Measurements from ENCODE around the gene TIMM8A.

DNA sequence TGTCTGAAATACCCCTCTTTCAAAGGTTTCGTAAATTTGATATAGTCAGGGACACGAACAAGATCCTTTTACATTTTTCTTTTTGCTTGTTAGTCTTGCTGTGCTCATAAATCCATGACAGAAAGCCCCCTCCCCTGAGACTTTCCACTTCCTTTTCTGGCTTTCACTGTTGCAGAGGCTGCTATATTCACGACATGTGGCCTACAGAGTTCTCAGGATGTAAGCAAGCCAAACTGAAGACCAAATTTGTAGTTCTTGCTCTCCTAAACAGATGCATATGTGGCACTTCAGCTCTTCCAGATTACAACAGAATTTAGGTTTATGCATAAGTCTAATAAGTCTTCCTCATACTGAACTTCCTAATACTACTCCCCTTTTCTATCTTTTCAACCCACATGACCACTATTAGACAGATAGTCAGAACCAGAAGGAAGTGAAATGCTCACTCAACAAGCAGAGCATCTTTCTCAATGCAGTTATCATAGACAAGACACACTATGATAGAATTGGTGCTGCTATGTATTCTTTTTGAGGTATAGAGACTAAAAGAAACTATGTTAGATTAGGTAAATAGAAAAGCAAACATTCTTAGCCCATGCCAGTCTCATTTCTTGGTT lies 22.5 kb upstream of the TIMM8A start:
- no peak for TF ChIP-seq POLR2A (IDR thresholded peaks at IDR 0.05)
- TF ChIP-seq, protein P1, sequence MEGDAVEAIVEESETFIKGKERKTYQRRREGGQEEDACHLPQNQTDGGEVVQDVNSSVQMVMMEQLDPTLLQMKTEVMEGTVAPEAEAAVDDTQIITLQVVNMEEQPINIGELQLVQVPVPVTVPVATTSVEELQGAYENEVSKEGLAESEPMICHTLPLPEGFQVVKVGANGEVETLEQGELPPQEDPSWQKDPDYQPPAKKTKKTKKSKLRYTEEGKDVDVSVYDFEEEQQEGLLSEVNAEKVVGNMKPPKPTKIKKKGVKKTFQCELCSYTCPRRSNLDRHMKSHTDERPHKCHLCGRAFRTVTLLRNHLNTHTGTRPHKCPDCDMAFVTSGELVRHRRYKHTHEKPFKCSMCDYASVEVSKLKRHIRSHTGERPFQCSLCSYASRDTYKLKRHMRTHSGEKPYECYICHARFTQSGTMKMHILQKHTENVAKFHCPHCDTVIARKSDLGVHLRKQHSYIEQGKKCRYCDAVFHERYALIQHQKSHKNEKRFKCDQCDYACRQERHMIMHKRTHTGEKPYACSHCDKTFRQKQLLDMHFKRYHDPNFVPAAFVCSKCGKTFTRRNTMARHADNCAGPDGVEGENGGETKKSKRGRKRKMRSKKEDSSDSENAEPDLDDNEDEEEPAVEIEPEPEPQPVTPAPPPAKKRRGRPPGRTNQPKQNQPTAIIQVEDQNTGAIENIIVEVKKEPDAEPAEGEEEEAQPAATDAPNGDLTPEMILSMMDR (IDR thresholded peaks at IDR 0.05), result no peak

Measured in body of pancreas (tissue), 4 donors.